Keratinocyte (primary cell): Measurements from ENCODE around the gene GRIK2.

ENCODE experiments used
- EZH2 ChIP-seq: IDR thresholded peaks from one replicate; pipeline ENCODE4 v1.6.1; 2012; ENCODE audit warnings: inconsistent platforms, mild to moderate bottlenecking, low read length, moderate library complexity
- TF ChIP-seq, protein P1 (sequence below), 3 experiments: IDR thresholded peaks in 1 of 3; conservative IDR thresholded peaks in 1 of 3; optimal IDR thresholded peaks in 1 of 3; 2 replicates in 2 of 3; 3 replicates in 1 of 3; pipeline versions ENCODE3 to v1.5.1; 2011; ENCODE audit warnings: low read length in 3 of 3, mild to moderate bottlenecking in 3 of 3, moderate library complexity in 2 of 3, control low read depth in 1 of 3, inconsistent platforms in 1 of 3; ENCODE audit not compliant: insufficient read depth in 2 of 3; ENCODE audit errors: extremely low read depth in 1 of 3

DNA sequence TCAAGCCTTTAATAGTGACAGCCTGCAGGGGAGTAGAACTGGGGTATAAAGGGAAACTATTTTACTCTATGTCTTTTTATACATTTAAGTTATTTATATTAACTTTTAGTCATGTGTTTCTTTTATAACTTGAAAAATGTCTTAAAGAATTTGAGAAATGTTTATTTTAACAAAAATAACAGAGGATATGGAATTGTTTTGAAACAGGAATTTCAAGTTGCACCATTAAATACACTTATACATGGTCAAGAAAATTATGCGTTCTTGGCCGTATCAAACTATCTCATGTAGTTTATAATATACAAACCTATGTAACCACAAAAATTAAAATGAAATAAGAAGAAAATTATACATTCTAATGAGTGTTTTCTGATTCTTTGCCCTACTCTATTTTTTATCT lies 282.7 kb downstream of the GRIK2 start:
- TF ChIP-seq, protein P1, sequence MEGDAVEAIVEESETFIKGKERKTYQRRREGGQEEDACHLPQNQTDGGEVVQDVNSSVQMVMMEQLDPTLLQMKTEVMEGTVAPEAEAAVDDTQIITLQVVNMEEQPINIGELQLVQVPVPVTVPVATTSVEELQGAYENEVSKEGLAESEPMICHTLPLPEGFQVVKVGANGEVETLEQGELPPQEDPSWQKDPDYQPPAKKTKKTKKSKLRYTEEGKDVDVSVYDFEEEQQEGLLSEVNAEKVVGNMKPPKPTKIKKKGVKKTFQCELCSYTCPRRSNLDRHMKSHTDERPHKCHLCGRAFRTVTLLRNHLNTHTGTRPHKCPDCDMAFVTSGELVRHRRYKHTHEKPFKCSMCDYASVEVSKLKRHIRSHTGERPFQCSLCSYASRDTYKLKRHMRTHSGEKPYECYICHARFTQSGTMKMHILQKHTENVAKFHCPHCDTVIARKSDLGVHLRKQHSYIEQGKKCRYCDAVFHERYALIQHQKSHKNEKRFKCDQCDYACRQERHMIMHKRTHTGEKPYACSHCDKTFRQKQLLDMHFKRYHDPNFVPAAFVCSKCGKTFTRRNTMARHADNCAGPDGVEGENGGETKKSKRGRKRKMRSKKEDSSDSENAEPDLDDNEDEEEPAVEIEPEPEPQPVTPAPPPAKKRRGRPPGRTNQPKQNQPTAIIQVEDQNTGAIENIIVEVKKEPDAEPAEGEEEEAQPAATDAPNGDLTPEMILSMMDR (optimal IDR thresholded peaks at IDR 0.05 in 1 of 3, IDR thresholded peaks at IDR 0.05 in 1 of 3, conservative IDR thresholded peaks at IDR 0.05 in 1 of 3; ENCODE audit: extremely low read depth in 1 of 3, insufficient read depth in 2 of 3, low read length in 3 of 3) = no peak
- no peak for TF ChIP-seq EZH2
